ENCODE measurements around the gene KLHL30.

The KLHL30 gene

GRCh38 chr2:238138331-238139195 is at the start of gene KLHL30:
KLHL30 (plus strand) TSS chr2:238138668; CDS start chr2:238140755, 2,087 bp downstream.
- no peak within 1 kb of the TSS for H3K4me3 ChIP-seq (replicated peaks; ENCODE audit: low read depth, low read length)
- no peak for TF ChIP-seq CTCF (IDR thresholded peaks at IDR 0.05; ENCODE audit: low read length, missing control alignments)

GRCh38 chr2:238090887-238091286 is 47.6 kb upstream of the KLHL30 start:
- DNase-seq (ENCODE audit: low read depth): no peak
- no peak overlapping the region for H3K4me3 ChIP-seq (replicated peaks; ENCODE audit: low read depth, low read length)
- no peak for TF ChIP-seq CTCF (IDR thresholded peaks at IDR 0.05; ENCODE audit: low read length, missing control alignments)

More at GRCh38 chr2:238138331-238139195, at the start of gene KLHL30:
- no peak for DNase-seq (ENCODE audit: low read depth)

- no peak overlapping the region for H3K4me3 ChIP-seq (replicated peaks; ENCODE audit: low read depth, low read length)
- no peak for TF ChIP-seq CTCF (IDR thresholded peaks at IDR 0.05; ENCODE audit: low read length, missing control alignments)
- DNase-seq (ENCODE audit: low read depth): no peak
These were observed 46.9 kb upstream of the KLHL30 start for GRCh38 chr2:238091436-238092060.

GRCh38 chr2:238092486-238093035 is 45.9 kb upstream of the KLHL30 start:
- TF ChIP-seq CTCF (IDR thresholded peaks at IDR 0.05; ENCODE audit: low read length, missing control alignments): no peak
- no peak for DNase-seq (ENCODE audit: low read depth)
- no peak overlapping the region for H3K4me3 ChIP-seq (replicated peaks; ENCODE audit: low read depth, low read length)

GRCh38 chr2:238093181-238094140 is 45.0 kb upstream of the KLHL30 start:
- no peak for TF ChIP-seq CTCF (IDR thresholded peaks at IDR 0.05; ENCODE audit: low read length, missing control alignments)
- no peak overlapping the region for H3K4me3 ChIP-seq (replicated peaks; ENCODE audit: low read depth, low read length)
- no peak for DNase-seq (ENCODE audit: low read depth)

GRCh38 chr2:238094438-238095022 is 43.9 kb upstream of the KLHL30 start:
- H3K4me3 ChIP-seq (replicated peaks; ENCODE audit: low read depth, low read length): no peak overlapping the region
- no peak for TF ChIP-seq CTCF (IDR thresholded peaks at IDR 0.05; ENCODE audit: low read length, missing control alignments)
- no peak for DNase-seq (ENCODE audit: low read depth)

Measured in fibroblast of pulmonary artery (primary cell).